ENCODE measurements around the gene FXYD6. TPM values are rescaled to one million over a fixed set of nuclear protein-coding genes. Genes with fewer than 3 reads are reported as not detected.

FXYD6 gene
- total RNA-seq, 1 donor from 2014 or later, result 0.99 TPM

GRCh38 chr11:117892651-117893050 lies 16.2 kb upstream of the FXYD6 start:
- Mint-ChIP-seq H3K36me3 (ENCODE audit: unreplicated experiment) (no peaks in the 10 kb centered on the region), H3K27ac (ENCODE audit: unreplicated experiment) (no peak overlapping the region), H3K9me3 (ENCODE audit: unreplicated experiment) (no peaks in the 10 kb centered on the region), H3K27me3 (ENCODE audit: unreplicated experiment) (peaks cover 35% of the 10 kb centered on the region), H3K4me3 (ENCODE audit: unreplicated experiment) (no peak overlapping the region), H3K4me1 (ENCODE audit: unreplicated experiment) (no peaks in the 10 kb centered on the region)
- no peak for DNase-seq (ENCODE audit: extremely low spot score, unreplicated experiment)
- no peak for TF ChIP-seq CTCF (IDR thresholded peaks at IDR 0.05)

DNA sequence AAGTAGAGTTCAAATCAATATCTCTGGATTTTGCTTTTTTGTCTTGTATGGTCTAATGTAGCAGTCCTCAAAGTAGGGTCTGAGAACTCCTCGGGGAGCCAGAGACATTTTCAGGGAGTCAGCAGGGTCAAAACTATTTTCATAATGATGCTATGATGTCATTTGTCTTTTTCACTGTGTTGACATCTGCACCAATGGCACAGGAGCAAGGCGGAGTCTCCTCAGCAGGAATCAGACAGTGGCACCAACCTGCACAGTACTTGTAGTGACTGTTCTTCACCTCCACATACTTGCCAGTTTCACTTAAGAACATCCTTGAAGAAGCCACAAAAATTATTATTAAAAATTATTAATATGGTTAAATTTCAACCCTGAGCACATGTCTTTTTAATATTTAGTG lies 14.9 kb upstream of the FXYD6 start:
- no peak for DNase-seq (ENCODE audit: extremely low spot score, unreplicated experiment)
- Mint-ChIP-seq H3K27ac (ENCODE audit: unreplicated experiment) (no peak overlapping the region), H3K36me3 (ENCODE audit: unreplicated experiment) (no peaks in the 10 kb centered on the region), H3K4me3 (ENCODE audit: unreplicated experiment) (no peak overlapping the region), H3K9me3 (ENCODE audit: unreplicated experiment) (no peaks in the 10 kb centered on the region), H3K4me1 (ENCODE audit: unreplicated experiment) (no peaks in the 10 kb centered on the region), H3K27me3 (ENCODE audit: unreplicated experiment) (peaks cover 27% of the 10 kb centered on the region)
- TF ChIP-seq CTCF (IDR thresholded peaks at IDR 0.05), result no peak

- Mint-ChIP-seq H3K27me3 (ENCODE audit: unreplicated experiment) (peaks cover 19% of the 10 kb centered on the region), H3K27ac (ENCODE audit: unreplicated experiment) (no peak overlapping the region), H3K9me3 (ENCODE audit: unreplicated experiment) (no peaks in the 10 kb centered on the region), H3K4me1 (ENCODE audit: unreplicated experiment) (no peaks in the 10 kb centered on the region), H3K36me3 (ENCODE audit: unreplicated experiment) (no peaks in the 10 kb centered on the region), H3K4me3 (ENCODE audit: unreplicated experiment) (no peak overlapping the region)
- no peak for TF ChIP-seq CTCF (IDR thresholded peaks at IDR 0.05)
- peak; percentile 74 for DNase-seq (ENCODE audit: extremely low spot score, unreplicated experiment)
Measured at GRCh38 chr11:117888139-117888566, 11.7 kb upstream of the FXYD6 start.

- no peaks in the 10 kb centered on the region for H3K36me3 Mint-ChIP-seq (ENCODE audit: unreplicated experiment)
- H3K27me3 Mint-ChIP-seq (ENCODE audit: unreplicated experiment), result peaks cover 23% of the 10 kb centered on the region
- peak; percentile 81 for DNase-seq (ENCODE audit: extremely low spot score, unreplicated experiment)
- no peak overlapping the region for H3K4me3 Mint-ChIP-seq (ENCODE audit: unreplicated experiment)
- no peaks in the 10 kb centered on the region for H3K9me3 Mint-ChIP-seq (ENCODE audit: unreplicated experiment)
- TF ChIP-seq CTCF (IDR thresholded peaks at IDR 0.05), result no peak
- no peak overlapping the region for H3K27ac Mint-ChIP-seq (ENCODE audit: unreplicated experiment)
- no peaks in the 10 kb centered on the region for H3K4me1 Mint-ChIP-seq (ENCODE audit: unreplicated experiment)
Measured at GRCh38 chr11:117887431-117888138, 11.1 kb upstream of the FXYD6 start.

- Mint-ChIP-seq H3K27ac (ENCODE audit: unreplicated experiment) (no peak overlapping the region), H3K27me3 (ENCODE audit: unreplicated experiment) (peaks cover 31% of the 10 kb centered on the region), H3K4me1 (ENCODE audit: unreplicated experiment) (no peaks in the 10 kb centered on the region), H3K4me3 (ENCODE audit: unreplicated experiment) (no peak overlapping the region), H3K36me3 (ENCODE audit: unreplicated experiment) (no peaks in the 10 kb centered on the region), H3K9me3 (ENCODE audit: unreplicated experiment) (no peaks in the 10 kb centered on the region)
- TF ChIP-seq CTCF (IDR thresholded peaks at IDR 0.05), result no peak
- peak; percentile 53 for DNase-seq (ENCODE audit: extremely low spot score, unreplicated experiment)
Measured at GRCh38 chr11:117885777-117886176, 9.3 kb upstream of the FXYD6 start.
